Measurements from ENCODE around the gene FBXO33.

DNA sequence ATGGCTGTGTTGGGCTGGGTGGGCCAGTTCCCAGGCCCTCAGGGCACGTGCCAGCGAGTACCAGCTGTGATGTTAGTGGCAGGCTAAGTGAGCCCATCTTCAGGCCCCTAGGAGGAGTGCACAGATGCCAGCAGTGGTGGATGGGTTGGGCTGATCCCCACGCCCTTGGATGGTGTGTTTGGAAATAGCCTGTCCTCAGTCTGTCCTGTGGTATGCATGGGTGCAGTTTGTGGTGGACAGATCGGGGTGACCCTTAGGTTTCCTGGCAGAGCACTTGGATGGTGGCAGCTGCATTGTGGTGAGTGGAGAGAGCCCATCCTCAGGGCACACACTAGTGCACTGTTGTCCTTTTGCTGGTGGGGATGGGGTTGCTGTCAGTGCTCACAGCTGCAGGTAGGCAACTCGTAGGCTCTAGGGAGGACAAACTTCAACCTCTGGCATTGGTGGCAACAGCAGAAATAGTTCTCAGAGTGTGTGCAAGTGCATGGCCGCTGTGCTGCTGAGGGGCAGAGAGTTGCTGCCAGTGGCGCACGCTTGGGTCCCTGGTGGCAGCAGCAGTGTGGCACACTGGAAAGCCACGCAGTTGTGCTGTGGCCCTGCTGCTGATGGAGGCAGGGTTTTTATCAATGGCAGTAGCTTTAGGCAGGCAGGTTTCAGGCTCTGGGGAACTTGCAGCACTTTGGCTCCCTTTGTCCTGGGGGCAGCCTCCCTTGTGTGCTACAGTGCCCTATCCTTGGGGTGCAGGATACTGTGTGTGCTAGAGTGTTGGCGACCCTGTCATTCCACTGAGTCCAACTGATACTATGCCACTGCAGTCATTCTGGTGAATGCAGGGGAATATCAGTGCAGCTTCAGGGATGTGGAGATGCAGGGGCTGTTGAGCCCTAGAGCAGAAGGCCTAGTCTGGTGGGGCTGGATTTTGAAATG lies 65.5 kb downstream of the FBXO33 start:
- TF ChIP-seq POLR2A (IDR thresholded peaks at IDR 0.05) (no peak), CTCF (IDR thresholded peaks at IDR 0.05) (no peak)
